Liver (tissue), 3 donors: ENCODE measurements around the gene IMMT.

ENCODE experiments used
- ATF3 ChIP-seq: IDR thresholded peaks from 2 replicates; pipeline ENCODE4 v1.6.1; 2016; ENCODE audit warnings: antibody characterized with exemption
- GABPA ChIP-seq, 2 donors: IDR thresholded peaks in 1 of 2; conservative IDR thresholded peaks in 1 of 2; 2 replicates each; pipeline ENCODE4 v1.6.1; 2016; ENCODE audit warnings: antibody characterized with exemption in 2 of 2, mild to moderate bottlenecking in 1 of 2, moderate library complexity in 1 of 2
- HNF4G ChIP-seq: IDR thresholded peaks from 2 replicates; pipeline ENCODE4 v1.6.1; 2016; ENCODE audit warnings: antibody characterized with exemption
- MAX ChIP-seq: IDR thresholded peaks from 2 replicates; pipeline ENCODE4 v1.6.1; 2016; ENCODE audit warnings: antibody characterized with exemption
- RAD21 ChIP-seq, 2 donors: IDR thresholded peaks; 2 replicates each; pipeline ENCODE4 v1.6.1; 2016; ENCODE audit warnings: antibody characterized with exemption in 2 of 2, mild to moderate bottlenecking in 2 of 2
- RXRA ChIP-seq, 2 donors: IDR thresholded peaks; 2 replicates each; pipeline ENCODE4 v1.6.1; 2017 to 2018; ENCODE audit warnings: antibody characterized with exemption in 2 of 2, mild to moderate bottlenecking in 1 of 2
- YY1 ChIP-seq: IDR thresholded peaks from 2 replicates; pipeline ENCODE4 v1.6.1; 2016; ENCODE audit warnings: antibody characterized with exemption, mild to moderate bottlenecking
- TF ChIP-seq, protein P1 (sequence below): fragments of 150-350 bp; IDR thresholded peaks from 2 replicates; pipeline ENCODE4 v1.5.1; 2017; ENCODE audit warnings: improper control_type of control experiment, low read depth, low read length; ENCODE audit not compliant: missing input control
- TF ChIP-seq, protein P2 (sequence below): IDR thresholded peaks from 2 replicates; pipeline ENCODE4 v1.6.1; 2016; ENCODE audit warnings: antibody characterized with exemption
- donor health status: healthy.
- donor health status: healthy.

- no peak for TF ChIP-seq YY1
- TF ChIP-seq, protein P1, sequence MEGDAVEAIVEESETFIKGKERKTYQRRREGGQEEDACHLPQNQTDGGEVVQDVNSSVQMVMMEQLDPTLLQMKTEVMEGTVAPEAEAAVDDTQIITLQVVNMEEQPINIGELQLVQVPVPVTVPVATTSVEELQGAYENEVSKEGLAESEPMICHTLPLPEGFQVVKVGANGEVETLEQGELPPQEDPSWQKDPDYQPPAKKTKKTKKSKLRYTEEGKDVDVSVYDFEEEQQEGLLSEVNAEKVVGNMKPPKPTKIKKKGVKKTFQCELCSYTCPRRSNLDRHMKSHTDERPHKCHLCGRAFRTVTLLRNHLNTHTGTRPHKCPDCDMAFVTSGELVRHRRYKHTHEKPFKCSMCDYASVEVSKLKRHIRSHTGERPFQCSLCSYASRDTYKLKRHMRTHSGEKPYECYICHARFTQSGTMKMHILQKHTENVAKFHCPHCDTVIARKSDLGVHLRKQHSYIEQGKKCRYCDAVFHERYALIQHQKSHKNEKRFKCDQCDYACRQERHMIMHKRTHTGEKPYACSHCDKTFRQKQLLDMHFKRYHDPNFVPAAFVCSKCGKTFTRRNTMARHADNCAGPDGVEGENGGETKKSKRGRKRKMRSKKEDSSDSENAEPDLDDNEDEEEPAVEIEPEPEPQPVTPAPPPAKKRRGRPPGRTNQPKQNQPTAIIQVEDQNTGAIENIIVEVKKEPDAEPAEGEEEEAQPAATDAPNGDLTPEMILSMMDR = peak; percentile 71
- TF ChIP-seq ATF3 = no peak
- no peak for TF ChIP-seq RXRA (IDR thresholded peaks at IDR 0.05)
- TF ChIP-seq, protein P2, sequence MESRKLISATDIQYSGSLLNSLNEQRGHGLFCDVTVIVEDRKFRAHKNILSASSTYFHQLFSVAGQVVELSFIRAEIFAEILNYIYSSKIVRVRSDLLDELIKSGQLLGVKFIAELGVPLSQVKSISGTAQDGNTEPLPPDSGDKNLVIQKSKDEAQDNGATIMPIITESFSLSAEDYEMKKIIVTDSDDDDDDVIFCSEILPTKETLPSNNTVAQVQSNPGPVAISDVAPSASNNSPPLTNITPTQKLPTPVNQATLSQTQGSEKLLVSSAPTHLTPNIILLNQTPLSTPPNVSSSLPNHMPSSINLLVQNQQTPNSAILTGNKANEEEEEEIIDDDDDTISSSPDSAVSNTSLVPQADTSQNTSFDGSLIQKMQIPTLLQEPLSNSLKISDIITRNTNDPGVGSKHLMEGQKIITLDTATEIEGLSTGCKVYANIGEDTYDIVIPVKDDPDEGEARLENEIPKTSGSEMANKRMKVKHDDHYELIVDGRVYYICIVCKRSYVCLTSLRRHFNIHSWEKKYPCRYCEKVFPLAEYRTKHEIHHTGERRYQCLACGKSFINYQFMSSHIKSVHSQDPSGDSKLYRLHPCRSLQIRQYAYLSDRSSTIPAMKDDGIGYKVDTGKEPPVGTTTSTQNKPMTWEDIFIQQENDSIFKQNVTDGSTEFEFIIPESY = no peak
- TF ChIP-seq MAX = no peak
- TF ChIP-seq RAD21 (IDR thresholded peaks at IDR 0.05) = peak; percentile 85 to 87
- TF ChIP-seq HNF4G = no peak
- TF ChIP-seq GABPA (IDR thresholded peaks at IDR 0.05 in 1 of 2, conservative IDR thresholded peaks at IDR 0.05 in 1 of 2) = no peak
Observed at GRCh38 chr2:86221066-86221684, 25.9 kb upstream of the IMMT start.
